Measurements from ENCODE around the gene UBE2F. TPM values are rescaled to one million over a fixed set of nuclear protein-coding genes. Genes with fewer than 3 reads are reported as not detected.

The UBE2F gene
- total RNA-seq, 1 experiment from 2014 or later: 116 TPM

DNA sequence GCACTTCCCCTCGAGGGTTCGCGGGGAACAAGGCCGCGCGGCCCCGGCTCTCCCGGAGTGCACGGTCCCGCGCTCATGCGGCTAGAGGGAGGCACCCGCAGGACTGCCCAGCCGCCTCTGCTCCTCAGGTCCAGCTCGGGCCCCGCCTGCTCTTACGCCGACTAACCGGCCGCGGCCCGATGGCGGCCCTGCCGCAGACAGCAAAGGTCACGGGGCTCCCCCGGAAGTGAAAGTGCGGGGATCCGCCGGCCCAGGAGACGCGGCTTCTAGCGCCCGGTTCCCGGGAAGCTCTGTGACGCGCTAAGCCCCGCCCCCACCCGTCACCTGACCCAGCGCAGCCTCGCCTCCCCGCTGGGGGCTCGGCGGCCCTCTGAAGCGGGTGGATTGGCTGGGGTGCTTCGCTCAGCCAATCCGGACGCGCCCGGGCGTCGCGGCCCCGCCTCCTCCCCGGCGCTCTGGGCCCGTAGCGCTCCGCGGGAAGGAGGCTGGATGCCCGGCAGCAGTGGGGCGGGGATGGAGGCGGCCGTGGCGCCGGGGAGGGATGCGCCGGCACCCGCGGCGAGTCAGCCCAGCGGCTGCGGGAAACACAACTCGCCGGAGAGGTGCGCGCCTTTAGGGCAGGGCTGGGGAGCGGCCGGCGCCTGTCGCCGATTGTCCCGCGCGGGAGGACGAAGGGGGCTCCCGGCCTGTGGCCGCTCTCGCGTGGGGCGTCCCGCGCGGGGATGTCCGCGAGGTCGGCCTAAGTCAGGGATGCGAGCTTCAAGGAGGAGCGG is 93.9 kb downstream of the UBE2F start, which contains the start of gene SCLY:
Gene SCLY, plus strand, starts transcription at position 460 of the 773 bp plus-strand sequence. Its CDS starts 54 bp downstream, at position 514.
- H3K4me1 Mint-ChIP-seq (ENCODE audit: insufficient read depth, unreplicated experiment): peaks cover 15% of the 10 kb centered on the region
- BruUV-seq (replicated peaks): no TSS peak
- POLR2A ChIA-PET: interaction anchor here (0.6 to 2.8 kb wide), 35 partner anchors 10 to 976 kb away, joined by 3 to 34 read pairs (median 4); partner anchors contain the start of genes ILKAP, KLHL30 and PER2
- peaks cover 22% of the 10 kb centered on the region for H3K36me3 Mint-ChIP-seq (ENCODE audit: insufficient read depth, unreplicated experiment)
- TF ChIP-seq, protein P1, sequence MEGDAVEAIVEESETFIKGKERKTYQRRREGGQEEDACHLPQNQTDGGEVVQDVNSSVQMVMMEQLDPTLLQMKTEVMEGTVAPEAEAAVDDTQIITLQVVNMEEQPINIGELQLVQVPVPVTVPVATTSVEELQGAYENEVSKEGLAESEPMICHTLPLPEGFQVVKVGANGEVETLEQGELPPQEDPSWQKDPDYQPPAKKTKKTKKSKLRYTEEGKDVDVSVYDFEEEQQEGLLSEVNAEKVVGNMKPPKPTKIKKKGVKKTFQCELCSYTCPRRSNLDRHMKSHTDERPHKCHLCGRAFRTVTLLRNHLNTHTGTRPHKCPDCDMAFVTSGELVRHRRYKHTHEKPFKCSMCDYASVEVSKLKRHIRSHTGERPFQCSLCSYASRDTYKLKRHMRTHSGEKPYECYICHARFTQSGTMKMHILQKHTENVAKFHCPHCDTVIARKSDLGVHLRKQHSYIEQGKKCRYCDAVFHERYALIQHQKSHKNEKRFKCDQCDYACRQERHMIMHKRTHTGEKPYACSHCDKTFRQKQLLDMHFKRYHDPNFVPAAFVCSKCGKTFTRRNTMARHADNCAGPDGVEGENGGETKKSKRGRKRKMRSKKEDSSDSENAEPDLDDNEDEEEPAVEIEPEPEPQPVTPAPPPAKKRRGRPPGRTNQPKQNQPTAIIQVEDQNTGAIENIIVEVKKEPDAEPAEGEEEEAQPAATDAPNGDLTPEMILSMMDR (IDR thresholded peaks at IDR 0.05; ENCODE audit: unreplicated experiment): no peak
- intact Hi-C loops (cut with micrococcal nuclease): loop anchor here (1.0 to 5.0 kb wide), 4 partner anchors 77 to 202 kb away; partner anchors contain the start of genes HES6, KLHL30 and UBE2F
- DNase-seq (ENCODE audit: unreplicated experiment): peak; percentile 97
- CTCF ChIA-PET: interaction anchor here (0.6 to 1.6 kb wide), 3 partner anchors 26 to 137 kb away, joined by 3 to 5 read pairs (median 5); no protein-coding TSS in a partner anchor
- no peaks in the 10 kb centered on the region for H3K27me3 Mint-ChIP-seq (ENCODE audit: insufficient read depth, unreplicated experiment)
- H3K4me3 Mint-ChIP-seq (ENCODE audit: unreplicated experiment): peak within 1 kb of the TSS; percentile 82
- H3K9me3 Mint-ChIP-seq (ENCODE audit: unreplicated experiment): no peaks in the 10 kb centered on the region
- peak within 1 kb of the TSS; percentile 91 for H3K27ac Mint-ChIP-seq (ENCODE audit: low read depth, unreplicated experiment)

DNA sequence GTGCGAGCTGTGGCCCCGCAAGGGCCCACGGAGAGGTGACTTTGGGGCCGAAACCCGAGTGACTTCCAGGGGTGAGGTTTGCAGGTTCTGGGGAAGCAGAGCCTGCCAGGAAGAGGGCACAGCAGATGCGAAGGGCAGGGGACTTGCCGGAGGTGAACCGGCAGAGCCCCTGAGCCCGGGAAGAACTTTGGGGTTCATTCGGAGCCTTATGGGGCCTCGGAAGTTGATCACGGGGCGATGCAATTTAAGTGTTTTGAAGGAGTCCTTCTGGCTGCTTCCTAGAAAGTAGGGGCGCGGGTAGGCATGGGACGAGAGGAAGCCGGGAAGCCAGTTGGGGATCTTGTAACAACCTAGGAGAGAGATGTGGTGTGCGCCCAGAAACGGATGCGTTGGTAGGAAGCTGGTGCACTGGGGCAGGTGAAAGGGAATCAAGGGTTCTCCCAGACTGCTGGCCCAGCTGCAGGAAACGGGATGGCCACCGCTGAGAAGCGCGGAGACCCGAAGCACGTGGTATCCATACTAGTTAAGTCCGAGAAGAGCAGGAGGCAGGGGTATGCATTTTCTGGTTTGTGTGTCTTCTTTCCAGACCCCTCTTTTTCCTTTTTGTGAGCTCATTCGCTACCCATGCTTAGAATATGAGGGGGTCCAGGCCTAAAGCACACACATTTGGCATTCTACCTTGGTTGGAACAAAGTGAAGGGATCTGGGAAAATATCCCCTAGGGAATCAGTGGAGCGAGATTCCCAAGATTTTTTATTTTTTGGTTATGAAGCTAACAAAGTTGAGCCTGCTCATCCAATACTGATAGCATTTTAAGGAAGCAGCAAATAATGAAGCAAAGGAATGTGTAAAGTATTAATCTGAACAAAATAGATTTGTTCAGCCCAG is 94.7 kb downstream of the UBE2F start:
- peak; percentile 52 for DNase-seq (ENCODE audit: unreplicated experiment)
- intact Hi-C loops (cut with micrococcal nuclease): loop anchor here (2.0 to 5.0 kb wide), 3 partner anchors 76 to 179 kb away; partner anchors contain the start of genes HES6, KLHL30 and UBE2F
- BruUV-seq (replicated peaks): TSS peak; percentile 33
- TF ChIP-seq, protein P1 (IDR thresholded peaks at IDR 0.05; ENCODE audit: unreplicated experiment): no peak
- ChIA-PET POLR2A (interaction anchor here (0.6 to 2.8 kb wide), 41 partner anchors 11 to 976 kb away, joined by 3 to 34 read pairs (median 4); partner anchors contain the start of genes ILKAP, KLHL30 and PER2), CTCF (interaction anchor here (0.6 to 1.6 kb wide), 3 partner anchors 25 to 138 kb away, joined by 3 to 5 read pairs (median 5); no protein-coding TSS in a partner anchor)
- Mint-ChIP-seq H3K27me3 (ENCODE audit: insufficient read depth, unreplicated experiment) (no peaks in the 10 kb centered on the region), H3K4me3 (ENCODE audit: unreplicated experiment) (peak overlapping the region; percentile 82), H3K27ac (ENCODE audit: low read depth, unreplicated experiment) (peak overlapping the region; percentile 91), H3K36me3 (ENCODE audit: insufficient read depth, unreplicated experiment) (peaks cover 30% of the 10 kb centered on the region), H3K9me3 (ENCODE audit: unreplicated experiment) (no peaks in the 10 kb centered on the region), H3K4me1 (ENCODE audit: insufficient read depth, unreplicated experiment) (peaks cover 15% of the 10 kb centered on the region)

DNA sequence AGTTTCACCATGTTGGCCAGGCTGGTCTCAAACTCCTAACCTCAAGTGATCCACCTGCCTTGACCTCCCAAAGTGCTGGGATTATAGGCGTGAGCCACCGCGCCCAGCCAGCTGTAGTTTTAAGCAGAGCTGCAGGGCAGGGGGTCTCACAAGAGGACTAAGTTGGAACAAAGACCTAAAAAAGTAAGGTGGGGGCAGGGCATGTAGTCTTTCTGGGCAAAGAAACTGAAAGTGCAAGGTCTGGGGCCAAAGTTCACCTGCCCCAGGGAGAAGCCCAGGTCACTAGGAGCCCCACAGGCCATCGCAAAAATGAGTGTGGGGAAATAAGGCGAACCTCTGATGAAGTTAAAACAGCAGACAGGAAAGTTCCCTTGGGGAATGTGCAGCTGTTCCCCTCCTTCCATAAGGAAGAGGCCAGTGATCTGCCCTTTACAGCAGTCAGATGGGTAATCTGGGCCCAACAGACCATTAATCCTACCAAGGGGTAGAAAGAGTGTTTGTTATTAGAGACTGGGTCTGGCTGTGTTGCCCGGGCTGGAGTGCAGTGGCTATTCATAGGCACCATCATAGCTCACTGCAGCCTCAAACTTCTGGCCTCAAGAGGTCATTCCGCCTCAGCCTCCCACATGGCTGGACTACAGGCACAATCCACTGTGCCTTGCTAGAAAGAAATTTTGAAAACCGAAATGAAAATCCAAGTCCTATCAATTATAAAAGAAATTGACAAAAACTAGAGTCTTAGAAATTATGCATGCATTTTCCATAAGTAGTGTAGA is 96.8 kb downstream of the UBE2F start:
- TF ChIP-seq, protein P1 (IDR thresholded peaks at IDR 0.05; ENCODE audit: unreplicated experiment): no peak
- H3K4me1 Mint-ChIP-seq (ENCODE audit: insufficient read depth, unreplicated experiment): peaks cover 15% of the 10 kb centered on the region
- BruUV-seq (replicated peaks): no TSS peak
- no peak overlapping the region for H3K4me3 Mint-ChIP-seq (ENCODE audit: unreplicated experiment)
- intact Hi-C loops (cut with micrococcal nuclease): loop anchor here (5.0 kb wide), 2 partner anchors 74 to 96 kb away; partner anchors contain the start of genes KLHL30 and UBE2F
- H3K27me3 Mint-ChIP-seq (ENCODE audit: insufficient read depth, unreplicated experiment): no peaks in the 10 kb centered on the region
- H3K27ac Mint-ChIP-seq (ENCODE audit: low read depth, unreplicated experiment): no peak overlapping the region
- no peaks in the 10 kb centered on the region for H3K9me3 Mint-ChIP-seq (ENCODE audit: unreplicated experiment)
- CTCF ChIA-PET: no interaction called here
- POLR2A ChIA-PET: interaction anchor here (1.2 to 1.6 kb wide), 2 partner anchors 74 to 141 kb away, joined by 3 read pairs; no protein-coding TSS in a partner anchor
- DNase-seq (ENCODE audit: unreplicated experiment): no peak
- peaks cover 40% of the 10 kb centered on the region for H3K36me3 Mint-ChIP-seq (ENCODE audit: insufficient read depth, unreplicated experiment)

Measured in MCF 10A (cell line).